Fibroblast of lung (primary cell): ENCODE measurements around the gene MMRN1. TPM values are rescaled to one million over a fixed set of nuclear protein-coding genes. Genes with fewer than 3 reads are reported as not detected.

ENCODE experiments used
- DNase-seq, 2 donors: peaks; one replicate each; pipeline versions ENCODE4 v3.0.0 to v3.0.0-alpha.2; 2010; ENCODE audit warnings: low read depth in 2 of 2
- H2AFZ ChIP-seq: 2 replicates; pipeline ENCODE4 v1.5.1; 2012; ENCODE audit warnings: low read length, control low read depth, inconsistent platforms
- H3K27ac ChIP-seq: 2 replicates; pipeline ENCODE4 v1.5.1; 2011; ENCODE audit warnings: low read length, control low read depth; ENCODE audit not compliant: insufficient read depth
- H3K27me3 ChIP-seq: 2 replicates; pipeline ENCODE4 v1.5.1; 2011; ENCODE audit warnings: mild to moderate bottlenecking, low read length; ENCODE audit not compliant: control insufficient read depth, insufficient read depth
- H3K36me3 ChIP-seq: 2 replicates; pipeline ENCODE4 v1.5.1; 2011; ENCODE audit warnings: low read length; ENCODE audit not compliant: control insufficient read depth, insufficient read depth
- H3K4me1 ChIP-seq: 2 replicates; pipeline ENCODE4 v1.5.1; 2011; ENCODE audit warnings: low read length; ENCODE audit not compliant: control insufficient read depth, insufficient read depth; ENCODE audit errors: extremely low read depth
- H3K4me2 ChIP-seq: 2 replicates; pipeline ENCODE4 v1.5.1; 2011; ENCODE audit warnings: low read length, control low read depth; ENCODE audit not compliant: insufficient read depth; ENCODE audit errors: extremely low read depth
- H3K4me3 ChIP-seq, 4 experiments: fragments of 200-600 bp in 1 of 4; sonication (generic) in 1 of 4; replicated peaks in 1 of 4; 2 replicates each; pipeline ENCODE4 v1.5.1; 2011 to 2016; ENCODE audit warnings: low read length in 4 of 4, low read depth in 3 of 4, mild to moderate bottlenecking in 3 of 4, control low read depth in 2 of 4, inconsistent platforms in 1 of 4, mixed read lengths in 1 of 4; ENCODE audit not compliant: insufficient read depth in 1 of 4; ENCODE audit errors: control extremely low read depth in 1 of 4
- H3K79me2 ChIP-seq: 2 replicates; pipeline ENCODE4 v1.5.1; 2012; ENCODE audit warnings: mild to moderate bottlenecking, low read length, inconsistent platforms; ENCODE audit not compliant: control insufficient read depth, insufficient read depth
- H3K9ac ChIP-seq: 2 replicates; pipeline ENCODE4 v1.5.1; 2011; ENCODE audit warnings: mild to moderate bottlenecking, low read length, control low read depth; ENCODE audit not compliant: insufficient read depth
- H3K9me3 ChIP-seq: 2 replicates; pipeline ENCODE4 v1.5.1; 2012; ENCODE audit warnings: low read depth, low read length; ENCODE audit not compliant: control insufficient read depth, insufficient read depth
- H4K20me1 ChIP-seq: 2 replicates; pipeline ENCODE4 v1.5.1; 2011; ENCODE audit warnings: low read length; ENCODE audit not compliant: control insufficient read depth, insufficient read depth; ENCODE audit errors: extremely low read depth
- EZH2 ChIP-seq: IDR thresholded peaks from 2 replicates; pipeline ENCODE4 v1.5.1; 2012; ENCODE audit warnings: low read length, control low read depth, mild to moderate bottlenecking; ENCODE audit errors: missing control alignments
- polyA plus RNA-seq, 2 donors: library from polyadenylated mRNA; depleted of rRNA in 1 of 2; stranded (reverse) in 1 of 2; unstranded in 1 of 2; fragments of >200 nt; gene quantifications; 2 replicates each; pipeline ENCODE4 v1.2.1, GENCODE V29; 2011 to 2012; ENCODE audit warnings: missing spikeins in 1 of 2
- total RNA-seq: library from RNA; depleted of rRNA; stranded (reverse); fragments of >200 nt; gene quantifications from 2 replicates; pipeline ENCODE4 v1.2.1, GENCODE V29; 2014
- TF ChIP-seq, protein P1 (sequence below), 2 donors: IDR thresholded peaks in 1 of 2; conservative IDR thresholded peaks in 1 of 2; 1 replicate in 1 of 2; 2 replicates in 1 of 2; pipeline ENCODE4 v1.5.1; 2011 to 2012; ENCODE audit warnings: low read length in 2 of 2, control low read depth in 1 of 2, inconsistent platforms in 1 of 2, low read depth in 1 of 2, mild to moderate bottlenecking in 1 of 2

Gene MMRN1
- total and polyA plus RNA-seq, 2 donors (not counting 1 experiment from before 2014, with no cell fraction given), result under 0.01 TPM; not detected in 1

- DNase-seq, result peak in 1 of 2 donors; percentile 14
Measured at GRCh38 chr4:89878611-89879010, 16.0 kb upstream of the MMRN1 start.

DNA sequence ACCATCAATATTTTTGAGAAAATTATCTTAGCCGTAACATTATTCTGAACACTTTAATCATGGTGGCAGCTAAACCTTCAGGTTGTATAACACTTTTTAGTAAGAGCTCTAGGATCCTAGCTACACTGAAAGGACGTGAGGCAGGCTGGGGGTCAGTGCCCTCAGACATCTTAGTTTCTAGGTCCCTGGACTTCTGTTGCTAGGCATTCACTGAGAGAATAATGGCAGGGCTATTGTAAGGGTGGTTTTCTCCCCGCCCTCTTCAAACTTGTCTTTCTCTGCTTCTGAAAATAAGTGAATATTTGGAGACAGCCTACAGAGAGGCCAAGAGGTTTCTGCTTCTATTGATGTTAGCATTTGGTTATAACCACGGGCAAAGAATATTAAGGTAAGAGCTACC lies 15.4 kb upstream of the MMRN1 start:
- Histone ChIP-seq H3K9me3 (no peaks in the 10 kb centered on the region), H3K4me2 (no peak overlapping the region), H3K79me2 (no peaks in the 10 kb centered on the region), H3K9ac (no peak overlapping the region), H3K4me3 (no peak overlapping the region), H3K27me3 (no peaks in the 10 kb centered on the region), H4K20me1 (no peaks in the 10 kb centered on the region), H2AFZ (no peak overlapping the region), H3K36me3 (no peaks in the 10 kb centered on the region), H3K4me1 (no peaks in the 10 kb centered on the region), H3K27ac (no peak overlapping the region)
- TF ChIP-seq EZH2, result no peak
- DNase-seq, result no peak

More at GRCh38 chr4:89878611-89879010, 16.0 kb upstream of the MMRN1 start:
- Histone ChIP-seq H3K4me1 (no peaks in the 10 kb centered on the region), H2AFZ (no peak overlapping the region), H3K36me3 (no peaks in the 10 kb centered on the region), H3K27me3 (no peaks in the 10 kb centered on the region), H3K9ac (no peak overlapping the region), H4K20me1 (no peaks in the 10 kb centered on the region), H3K79me2 (no peaks in the 10 kb centered on the region), H3K4me2 (no peak overlapping the region), H3K27ac (no peak overlapping the region), H3K9me3 (no peaks in the 10 kb centered on the region), H3K4me3 (no peak overlapping the region)
- no peak for TF ChIP-seq EZH2
- TF ChIP-seq, protein P1, sequence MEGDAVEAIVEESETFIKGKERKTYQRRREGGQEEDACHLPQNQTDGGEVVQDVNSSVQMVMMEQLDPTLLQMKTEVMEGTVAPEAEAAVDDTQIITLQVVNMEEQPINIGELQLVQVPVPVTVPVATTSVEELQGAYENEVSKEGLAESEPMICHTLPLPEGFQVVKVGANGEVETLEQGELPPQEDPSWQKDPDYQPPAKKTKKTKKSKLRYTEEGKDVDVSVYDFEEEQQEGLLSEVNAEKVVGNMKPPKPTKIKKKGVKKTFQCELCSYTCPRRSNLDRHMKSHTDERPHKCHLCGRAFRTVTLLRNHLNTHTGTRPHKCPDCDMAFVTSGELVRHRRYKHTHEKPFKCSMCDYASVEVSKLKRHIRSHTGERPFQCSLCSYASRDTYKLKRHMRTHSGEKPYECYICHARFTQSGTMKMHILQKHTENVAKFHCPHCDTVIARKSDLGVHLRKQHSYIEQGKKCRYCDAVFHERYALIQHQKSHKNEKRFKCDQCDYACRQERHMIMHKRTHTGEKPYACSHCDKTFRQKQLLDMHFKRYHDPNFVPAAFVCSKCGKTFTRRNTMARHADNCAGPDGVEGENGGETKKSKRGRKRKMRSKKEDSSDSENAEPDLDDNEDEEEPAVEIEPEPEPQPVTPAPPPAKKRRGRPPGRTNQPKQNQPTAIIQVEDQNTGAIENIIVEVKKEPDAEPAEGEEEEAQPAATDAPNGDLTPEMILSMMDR (conservative IDR thresholded peaks at IDR 0.05 in 1 of 2, IDR thresholded peaks at IDR 0.05 in 1 of 2; ENCODE audit: low read depth in 1 of 2, low read length in 2 of 2), result no peak

- no peaks in the 10 kb centered on the region for H4K20me1 ChIP-seq
- no peaks in the 10 kb centered on the region for H3K4me1 ChIP-seq
- H3K9me3 ChIP-seq, result no peaks in the 10 kb centered on the region
- H3K27ac ChIP-seq, result no peak overlapping the region
- H3K4me3 ChIP-seq, result no peak overlapping the region
- no peak overlapping the region for H2AFZ ChIP-seq
- no peak overlapping the region for H3K9ac ChIP-seq
- H3K27me3 ChIP-seq, result no peaks in the 10 kb centered on the region
- H3K36me3 ChIP-seq, result no peaks in the 10 kb centered on the region
- DNase-seq, result no peak
- H3K79me2 ChIP-seq, result no peaks in the 10 kb centered on the region
- H3K4me2 ChIP-seq, result no peak overlapping the region
- TF ChIP-seq, protein P1 (conservative IDR thresholded peaks at IDR 0.05 in 1 of 2, IDR thresholded peaks at IDR 0.05 in 1 of 2; ENCODE audit: low read depth in 1 of 2, low read length in 2 of 2), result no peak
- no peak for TF ChIP-seq EZH2
Measured at GRCh38 chr4:89889289-89889688, 5.4 kb upstream of the MMRN1 start.
